Measurements from ENCODE around the gene TBX2. TPM values are rescaled to one million over a fixed set of nuclear protein-coding genes. Genes with fewer than 3 reads are reported as not detected.

The TBX2 gene
- total RNA-seq, 2 donors from 2014 or later: 0.07 TPM; not detected in 1

DNA sequence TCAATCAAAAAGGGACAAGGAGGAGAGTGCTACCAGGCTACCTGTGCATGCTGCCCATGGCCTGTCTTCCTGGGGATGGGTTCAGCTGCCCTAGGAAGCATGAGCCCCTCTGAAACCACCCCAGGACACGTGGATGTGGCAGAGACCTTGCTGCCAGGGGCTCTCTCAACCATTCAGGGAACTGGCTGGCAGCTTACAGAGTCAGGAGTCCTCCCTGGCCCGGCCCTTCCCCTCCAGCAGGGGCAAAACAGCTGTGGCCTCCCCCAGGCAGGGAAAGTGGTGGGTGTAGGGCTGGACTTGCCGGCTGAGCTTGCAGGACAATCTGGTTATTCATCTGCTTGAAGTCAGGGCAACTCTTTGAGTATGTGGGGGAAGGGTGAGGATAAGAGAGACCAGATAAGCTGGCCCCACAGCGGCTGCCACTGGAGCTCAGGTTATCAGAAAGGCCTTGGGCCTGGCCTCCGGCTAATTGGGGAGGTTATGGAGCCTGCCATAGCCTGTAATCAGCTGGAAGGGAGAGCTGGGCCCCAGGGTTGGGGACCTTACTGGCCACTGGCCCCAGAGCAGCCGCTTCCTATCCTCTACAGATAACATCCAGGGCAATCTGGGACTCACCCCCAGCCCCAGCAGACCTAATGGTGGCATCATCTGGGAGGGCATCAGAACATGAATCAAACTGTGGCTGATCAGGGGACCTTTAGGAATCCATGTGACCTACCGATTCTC, 5.6 kb upstream of the TBX2 start:
- peak; percentile 83 for DNase-seq
- H3K4me3 Mint-ChIP-seq: no peak overlapping the region
- peaks cover 29% of the 10 kb centered on the region for H3K4me1 Mint-ChIP-seq
- 60 to 69% methylated on average over 5 to 7 of the region's 7 CpGs for WGBS, 2 experiments (ENCODE audit: insufficient coverage in 1 of 2, insufficient read length in 1 of 2)
- Histone ChIP-seq H3K9me3 (ENCODE audit: control insufficient read depth, low read length) (no peaks in the 10 kb centered on the region), H3K36me3 (ENCODE audit: control insufficient read depth, insufficient read depth, low read length) (no peaks in the 10 kb centered on the region), H3K4me3 (ENCODE audit: low read length) (no peak overlapping the region), H3K4me1 (ENCODE audit: control insufficient read depth, insufficient read depth, low read length) (peaks cover 6% of the 10 kb centered on the region), H3K27ac (ENCODE audit: low read depth, low read length) (no peak overlapping the region), H3K9ac (ENCODE audit: extremely low read depth, low read length, poor library complexity, severe bottlenecking) (no peak overlapping the region), H3K27me3 (ENCODE audit: control insufficient read depth, insufficient read depth, low read length, poor library complexity, severe bottlenecking) (peaks cover 94% of the 10 kb centered on the region)
- peaks cover 2% of the 10 kb centered on the region for H3K9me3 Mint-ChIP-seq
- H3K27me3 Mint-ChIP-seq (ENCODE audit: insufficient read depth): peaks cover 91% of the 10 kb centered on the region
- TF ChIP-seq, protein P1, sequence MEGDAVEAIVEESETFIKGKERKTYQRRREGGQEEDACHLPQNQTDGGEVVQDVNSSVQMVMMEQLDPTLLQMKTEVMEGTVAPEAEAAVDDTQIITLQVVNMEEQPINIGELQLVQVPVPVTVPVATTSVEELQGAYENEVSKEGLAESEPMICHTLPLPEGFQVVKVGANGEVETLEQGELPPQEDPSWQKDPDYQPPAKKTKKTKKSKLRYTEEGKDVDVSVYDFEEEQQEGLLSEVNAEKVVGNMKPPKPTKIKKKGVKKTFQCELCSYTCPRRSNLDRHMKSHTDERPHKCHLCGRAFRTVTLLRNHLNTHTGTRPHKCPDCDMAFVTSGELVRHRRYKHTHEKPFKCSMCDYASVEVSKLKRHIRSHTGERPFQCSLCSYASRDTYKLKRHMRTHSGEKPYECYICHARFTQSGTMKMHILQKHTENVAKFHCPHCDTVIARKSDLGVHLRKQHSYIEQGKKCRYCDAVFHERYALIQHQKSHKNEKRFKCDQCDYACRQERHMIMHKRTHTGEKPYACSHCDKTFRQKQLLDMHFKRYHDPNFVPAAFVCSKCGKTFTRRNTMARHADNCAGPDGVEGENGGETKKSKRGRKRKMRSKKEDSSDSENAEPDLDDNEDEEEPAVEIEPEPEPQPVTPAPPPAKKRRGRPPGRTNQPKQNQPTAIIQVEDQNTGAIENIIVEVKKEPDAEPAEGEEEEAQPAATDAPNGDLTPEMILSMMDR (conservative IDR thresholded peaks at IDR 0.05): no peak
- H3K27ac Mint-ChIP-seq: peak overlapping the region; percentile 64
- H3K36me3 Mint-ChIP-seq (ENCODE audit: low read depth): peaks cover 5% of the 10 kb centered on the region

DNA sequence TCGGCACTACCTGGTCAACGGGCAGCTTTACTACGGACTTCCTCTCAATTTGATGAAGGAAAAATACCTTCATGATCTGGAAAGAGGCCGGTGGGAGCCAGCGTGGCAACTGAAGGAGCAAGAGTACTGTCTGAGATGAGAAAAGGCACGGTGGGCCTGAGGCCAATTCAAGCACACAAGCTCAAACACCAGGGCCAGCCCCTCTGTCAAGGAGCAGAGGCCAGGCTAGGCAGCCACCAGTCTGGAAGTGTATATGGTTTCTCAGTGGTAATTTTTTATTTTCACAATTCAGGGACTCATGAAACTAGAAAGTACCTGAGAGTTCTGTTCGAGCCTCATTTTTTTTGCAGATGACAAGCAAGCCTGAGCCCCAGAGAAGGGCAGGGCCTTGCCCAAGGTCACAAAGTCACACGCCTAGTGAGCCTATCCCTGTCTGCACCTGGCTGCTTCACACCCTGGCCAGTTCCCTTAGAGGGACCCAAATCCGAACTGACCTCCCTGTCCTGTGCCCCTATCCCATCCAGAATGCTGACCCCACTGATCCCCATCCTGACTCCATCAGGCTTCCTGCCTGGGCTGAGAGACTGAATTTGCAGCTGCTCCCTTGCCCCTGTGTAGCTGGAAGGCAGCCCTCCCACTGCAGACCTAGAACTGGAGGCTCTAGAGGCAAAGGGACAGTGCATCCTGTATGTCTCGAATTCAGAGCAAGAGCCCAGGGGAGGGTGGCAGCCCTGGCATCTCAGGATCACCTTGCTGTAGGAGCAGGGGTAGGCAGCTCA, 4.8 kb upstream of the TBX2 start:
- peak overlapping the region; percentile 64 for H3K27ac Mint-ChIP-seq
- no peak for DNase-seq
- Histone ChIP-seq H3K27ac (ENCODE audit: low read depth, low read length) (no peak overlapping the region), H3K27me3 (ENCODE audit: control insufficient read depth, insufficient read depth, low read length, poor library complexity, severe bottlenecking) (peaks cover 97% of the 10 kb centered on the region), H3K4me3 (ENCODE audit: low read length) (no peak overlapping the region), H3K36me3 (ENCODE audit: control insufficient read depth, insufficient read depth, low read length) (no peaks in the 10 kb centered on the region), H3K9me3 (ENCODE audit: control insufficient read depth, low read length) (no peaks in the 10 kb centered on the region), H3K4me1 (ENCODE audit: control insufficient read depth, insufficient read depth, low read length) (peaks cover 6% of the 10 kb centered on the region), H3K9ac (ENCODE audit: extremely low read depth, low read length, poor library complexity, severe bottlenecking) (no peak overlapping the region)
- peaks cover 2% of the 10 kb centered on the region for H3K9me3 Mint-ChIP-seq
- peaks cover 5% of the 10 kb centered on the region for H3K36me3 Mint-ChIP-seq (ENCODE audit: low read depth)
- TF ChIP-seq, protein P1 (conservative IDR thresholded peaks at IDR 0.05): no peak
- H3K4me1 Mint-ChIP-seq: peaks cover 29% of the 10 kb centered on the region
- WGBS, 2 experiments (ENCODE audit: insufficient coverage in 1 of 2, insufficient read length in 1 of 2): 81 to 82% methylated on average over 10 of the region's 10 CpGs
- H3K27me3 Mint-ChIP-seq (ENCODE audit: insufficient read depth): peaks cover 93% of the 10 kb centered on the region
- H3K4me3 Mint-ChIP-seq: no peak overlapping the region

GRCh38 chr17:61395409-61395982, 4.1 kb upstream of the TBX2 start:
- TF ChIP-seq, protein P1 (conservative IDR thresholded peaks at IDR 0.05): no peak
- no peak overlapping the region for H3K4me3 ChIP-seq (ENCODE audit: low read length)
- no peak overlapping the region for H3K9ac ChIP-seq (ENCODE audit: extremely low read depth, low read length, poor library complexity, severe bottlenecking)
- H3K27me3 ChIP-seq (ENCODE audit: control insufficient read depth, insufficient read depth, low read length, poor library complexity, severe bottlenecking): peaks cover 92% of the 10 kb centered on the region
- Mint-ChIP-seq H3K27me3 (ENCODE audit: insufficient read depth) (peaks cover 92% of the 10 kb centered on the region), H3K9me3 (peaks cover 2% of the 10 kb centered on the region), H3K4me3 (peak overlapping the region; percentile 4), H3K27ac (no peak overlapping the region), H3K4me1 (peaks cover 29% of the 10 kb centered on the region), H3K36me3 (ENCODE audit: low read depth) (peaks cover 5% of the 10 kb centered on the region)
- WGBS, 2 experiments (ENCODE audit: insufficient coverage in 1 of 2, insufficient read length in 1 of 2): 12 to 19% methylated on average over 14 to 38 of the region's 38 CpGs
- H3K27ac ChIP-seq (ENCODE audit: low read depth, low read length): no peak overlapping the region
- no peaks in the 10 kb centered on the region for H3K36me3 ChIP-seq (ENCODE audit: control insufficient read depth, insufficient read depth, low read length)
- peak; percentile 79 for DNase-seq
- no peaks in the 10 kb centered on the region for H3K9me3 ChIP-seq (ENCODE audit: control insufficient read depth, low read length)
- peaks cover 6% of the 10 kb centered on the region for H3K4me1 ChIP-seq (ENCODE audit: control insufficient read depth, insufficient read depth, low read length)
